NCI-H2029 (cell line): ENCODE measurements around the gene CDC42BPB.
"Not testable (repeated sequence)": the region's sequence is repeated elsewhere in the genome, so short reads cannot be mapped to it uniquely, and the experiment has no call there.

Experiments
- DNase-seq: peaks from one replicate; lab custom pipeline; 2025; lab: John Stamatoyannopoulos, UW

CDC42BPB gene

GRCh38 chr14:102897299-102898027, 159.9 kb downstream of the CDC42BPB start:
- no peak for DNase-seq

- not testable (repeated sequence) for DNase-seq
These were observed 160.6 kb downstream of the CDC42BPB start for GRCh38 chr14:102896735-102897134.

GRCh38 chr14:102893452-102893851, 163.9 kb downstream of the CDC42BPB start:
- no peak for DNase-seq

- no peak for DNase-seq
These were observed 164.7 kb downstream of the CDC42BPB start for GRCh38 chr14:102892651-102893050.

GRCh38 chr14:102891556-102891955, 165.8 kb downstream of the CDC42BPB start:
- no peak for DNase-seq

GRCh38 chr14:102891111-102891510, 166.2 kb downstream of the CDC42BPB start:
- DNase-seq: no peak

- DNase-seq: no peak
These were observed 167.7 kb downstream of the CDC42BPB start for GRCh38 chr14:102889615-102890014.

GRCh38 chr14:102888748-102889147, 168.6 kb downstream of the CDC42BPB start:
- DNase-seq: no peak

GRCh38 chr14:102885737-102886447, 171.5 kb downstream of the CDC42BPB start:
- DNase-seq: no peak

GRCh38 chr14:102883554-102883953, 173.8 kb downstream of the CDC42BPB start:
- DNase-seq: no peak

- DNase-seq: no peak
These were observed 174.2 kb downstream of the CDC42BPB start for GRCh38 chr14:102883089-102883541.
